Activated CD8-positive, alpha-beta memory T cell treated with anti-CD3 and anti-CD28 coated beads for 4 hours (primary cell): Measurements from ENCODE around the gene DAZL.
"Not testable (repeated sequence)": the region's sequence is repeated elsewhere in the genome, so short reads cannot be mapped to it uniquely, and the experiment has no call there.

Experiments used
- DNase-seq, 2 donors: peaks; one replicate each; pipeline ENCODE4 v3.0.0-alpha.2; 2020; ENCODE audit warnings: low read depth in 2 of 2

The DAZL gene

GRCh38 chr3:16604887-16605602 lies at the start of gene DAZL:
Gene DAZL, minus strand, starts transcription at chr3:16605423. Its CDS starts 218 bp downstream, at chr3:16605205.
- no peak for DNase-seq

- DNase-seq, result no peak
Measured at GRCh38 chr3:16654976-16655375, 49.8 kb upstream of the DAZL start.

GRCh38 chr3:16653712-16654111 lies 48.5 kb upstream of the DAZL start:
- DNase-seq, result no peak

GRCh38 chr3:16647668-16648067 lies 42.4 kb upstream of the DAZL start:
- no peak for DNase-seq

GRCh38 chr3:16639806-16640205 lies 34.6 kb upstream of the DAZL start:
- no peak for DNase-seq

- no peak for DNase-seq
Measured at GRCh38 chr3:16633948-16634347, 28.7 kb upstream of the DAZL start.

- no peak for DNase-seq
Measured at GRCh38 chr3:16632395-16632794, 27.2 kb upstream of the DAZL start.

- DNase-seq, result no peak
Measured at GRCh38 chr3:16618721-16619120, 13.5 kb upstream of the DAZL start.

- not testable (repeated sequence) for DNase-seq
Measured at GRCh38 chr3:16617155-16617554, 11.9 kb upstream of the DAZL start.

- no peak for DNase-seq
Measured at GRCh38 chr3:16616083-16616482, 10.9 kb upstream of the DAZL start.

GRCh38 chr3:16614033-16615031 lies 9.1 kb upstream of the DAZL start:
- no peak for DNase-seq

GRCh38 chr3:16609927-16610580 lies 4.8 kb upstream of the DAZL start:
- no peak for DNase-seq

- DNase-seq, result no peak
Measured at GRCh38 chr3:16608816-16609215, 3.6 kb upstream of the DAZL start.

- no peak for DNase-seq
Measured at GRCh38 chr3:16607718-16608117, 2.5 kb upstream of the DAZL start.

- DNase-seq, result no peak
Measured at GRCh38 chr3:16606398-16606797, 1.2 kb upstream of the DAZL start.

- no peak for DNase-seq
Measured at GRCh38 chr3:16605966-16606365, 743 bp upstream of the DAZL start.

- no peak for DNase-seq
Measured at GRCh38 chr3:16604433-16604832, 790 bp downstream of the DAZL start.

GRCh38 chr3:16601537-16602005 lies 3.7 kb downstream of the DAZL start:
- DNase-seq, result no peak

- peak; percentile 65 to 74 for DNase-seq
Measured at GRCh38 chr3:16600780-16601536, 4.3 kb downstream of the DAZL start.

- DNase-seq, result no peak
Measured at GRCh38 chr3:16599694-16600093, 5.5 kb downstream of the DAZL start.

- DNase-seq, result no peak
Measured at GRCh38 chr3:16596352-16597032, 8.7 kb downstream of the DAZL start.
